ENCODE results near the gene PTGDR. TPM values are rescaled to one million over a fixed set of nuclear protein-coding genes. Genes with fewer than 3 reads are reported as not detected.

PTGDR gene
- total RNA-seq, 1 experiment from 2014 or later = not detected

- H3K36me3 ChIP-seq (ENCODE audit: control insufficient read depth in 1 of 2, insufficient read depth in 2 of 2, low read length in 2 of 2) = no peaks in the 10 kb centered on the region
- H3K9me3 ChIP-seq (ENCODE audit: control insufficient read depth in 1 of 2, insufficient read depth in 1 of 2, low read depth in 1 of 2, low read length in 2 of 2) = no peaks in the 10 kb centered on the region
- no peaks in the 10 kb centered on the region; the same call in 1 of the 2 replicates for H3K27me3 ChIP-seq (ENCODE audit: insufficient read depth, low read length)
- peaks cover 8 to 14% of the 10 kb centered on the region in 2 experiments; a peak in 2 of 4 replicates for H3K4me1 ChIP-seq (ENCODE audit: control insufficient read depth in 1 of 2, insufficient read depth in 2 of 2, low read length in 2 of 2)
- peak overlapping the region; percentile 84 for H3K4me2 ChIP-seq (ENCODE audit: low read length)
- POLR2A ChIA-PET = no interaction called here
- H3K9ac ChIP-seq (ENCODE audit: low read length) = no peak overlapping the region
- intact Hi-C loops (cut with micrococcal nuclease) = no loop called here
- peak overlapping the region; percentile 31 to 53 for H3K4me3 ChIP-seq (replicated peaks in 1 of 2; ENCODE audit: low read depth in 1 of 2, low read length in 2 of 2)
- DNase-seq (ENCODE audit: low read depth, low spot score) = no peak
- CTCF ChIA-PET = no interaction called here
- ATAC-seq = no peak
- no peaks in the 10 kb centered on the region for H3K79me2 ChIP-seq (ENCODE audit: insufficient read depth, low read length)
- RAD21 ChIA-PET (ENCODE audit: low non-redundant PET in 1 of 2, low total read pairs in 2 of 2, uncharacterized antibody in 2 of 2, unreplicated experiment in 2 of 2) = no interaction called here
- TF ChIP-seq RAD21 (IDR thresholded peaks at IDR 0.05; ENCODE audit: low read depth) (no peak), ZNF274 (IDR thresholded peaks at IDR 0.05; ENCODE audit: low read depth, low read length) (no peak), CTCF (IDR thresholded peaks at IDR 0.05 in 2 of 3, conservative IDR thresholded peaks at IDR 0.05 in 1 of 3; ENCODE audit: borderline replicate concordance in 1 of 3, insufficient read depth in 1 of 3, low read depth in 2 of 3, low read length in 2 of 3) (no peak), POLR2AphosphoS5 (IDR thresholded peaks at IDR 0.05; ENCODE audit: low read depth, low read length) (no peak), SP1 (IDR thresholded peaks at IDR 0.05; ENCODE audit: low read depth) (no peak), EZH2 (IDR thresholded peaks at IDR 0.05) (no peak), REST (IDR thresholded peaks at IDR 0.05; ENCODE audit: low read depth) (no peak), FOSL1 (IDR thresholded peaks at IDR 0.05; ENCODE audit: low read depth) (no peak), ATF3 (IDR thresholded peaks at IDR 0.05) (no peak), SIN3A (IDR thresholded peaks at IDR 0.05; ENCODE audit: low read depth) (no peak), POLR2A (IDR thresholded peaks at IDR 0.05; ENCODE audit: borderline replicate concordance, extremely low read depth, insufficient read depth, insufficient read length) (no peak), YY1 (IDR thresholded peaks at IDR 0.05; ENCODE audit: extremely low read depth, insufficient replicate concordance, low read depth, low read length) (no peak), ZFX (IDR thresholded peaks at IDR 0.05) (no peak)
- peak overlapping the region; percentile 76 for H2AFZ ChIP-seq (ENCODE audit: low read depth, low read length, poor library complexity, severe bottlenecking)
- no peak overlapping the region for H3K27ac ChIP-seq (ENCODE audit: low read depth, low read length)
- BruUV-seq (replicated peaks) = no TSS peak
- H3K9me2 ChIP-seq (ENCODE audit: insufficient read depth) = no peaks in the 10 kb centered on the region
- H4K20me1 ChIP-seq (ENCODE audit: insufficient read depth) = no peaks in the 10 kb centered on the region
Measured at GRCh38 chr14:52313462-52313861, 46.0 kb downstream of the PTGDR start.

Measured in HCT116 (cell line).